KOPT-K1 (cell line): ENCODE measurements around the gene KIF6.
"Not testable (repeated sequence)": the region's sequence is repeated elsewhere in the genome, so short reads cannot be mapped to it uniquely, and the experiment has no call there.

ENCODE experiments used
- H3K27ac ChIP-seq: fragments of 200-600 bp; sonication (generic); 2 replicates; pipeline ENCODE4 v1.5.1; 2016; ENCODE audit warnings: antibody characterized with exemption, mild to moderate bottlenecking, low read depth, low read length; ENCODE audit not compliant: poor library complexity, severe bottlenecking
- H3K36me3 ChIP-seq: fragments of 200-600 bp; sonication (generic); 2 replicates; pipeline ENCODE4 v1.5.1; 2017; ENCODE audit warnings: antibody characterized with exemption, mild to moderate bottlenecking, low read length, moderate library complexity; ENCODE audit not compliant: insufficient read depth
- H3K9me3 ChIP-seq: fragments of 200-600 bp; sonication (generic); 2 replicates; pipeline ENCODE4 v1.5.1; 2017; ENCODE audit warnings: antibody characterized with exemption, low read length, mild to moderate bottlenecking; ENCODE audit not compliant: insufficient read depth, poor library complexity, severe bottlenecking

Gene KIF6

GRCh38 chr6:39746795-39747194, 21.6 kb upstream of the KIF6 start:
- H3K9me3 ChIP-seq = no peaks in the 10 kb centered on the region
- H3K36me3 ChIP-seq = no peaks in the 10 kb centered on the region
- H3K27ac ChIP-seq = no peak overlapping the region

GRCh38 chr6:39733704-39734103, 8.5 kb upstream of the KIF6 start:
- Histone ChIP-seq H3K36me3 (no peaks in the 10 kb centered on the region), H3K9me3 (no peaks in the 10 kb centered on the region), H3K27ac (no peak overlapping the region)

GRCh38 chr6:39731565-39731964, 6.4 kb upstream of the KIF6 start:
- H3K36me3 ChIP-seq = no peaks in the 10 kb centered on the region
- H3K27ac ChIP-seq = no peak overlapping the region
- no peaks in the 10 kb centered on the region for H3K9me3 ChIP-seq

- Histone ChIP-seq H3K27ac (no peak overlapping the region), H3K36me3 (no peaks in the 10 kb centered on the region), H3K9me3 (no peaks in the 10 kb centered on the region)
Measured at GRCh38 chr6:39729945-39730344, 4.7 kb upstream of the KIF6 start.

GRCh38 chr6:39725632-39725997, 407 bp upstream of the KIF6 start:
- no peak overlapping the region for H3K27ac ChIP-seq
- H3K36me3 ChIP-seq = no peaks in the 10 kb centered on the region
- H3K9me3 ChIP-seq = no peaks in the 10 kb centered on the region

GRCh38 chr6:39723350-39723749, 1.9 kb downstream of the KIF6 start:
- H3K27ac ChIP-seq, H3K36me3 ChIP-seq: not testable (repeated sequence)

GRCh38 chr6:39714802-39715201, 10.4 kb downstream of the KIF6 start:
- H3K27ac ChIP-seq = no peak overlapping the region
- H3K36me3 ChIP-seq = no peaks in the 10 kb centered on the region
- no peaks in the 10 kb centered on the region for H3K9me3 ChIP-seq

More at GRCh38 chr6:39723350-39723749, 1.9 kb downstream of the KIF6 start:
- not testable (repeated sequence) for H3K9me3 ChIP-seq

- Histone ChIP-seq H3K36me3 (no peaks in the 10 kb centered on the region), H3K27ac (no peak overlapping the region), H3K9me3 (no peaks in the 10 kb centered on the region)
Measured at GRCh38 chr6:39707962-39708683, 17.1 kb downstream of the KIF6 start.

GRCh38 chr6:39706819-39707335, 18.3 kb downstream of the KIF6 start:
- no peak overlapping the region for H3K27ac ChIP-seq
- no peaks in the 10 kb centered on the region for H3K36me3 ChIP-seq
- H3K9me3 ChIP-seq = no peaks in the 10 kb centered on the region

GRCh38 chr6:39702265-39702664, 22.9 kb downstream of the KIF6 start:
- H3K27ac ChIP-seq = no peak overlapping the region
- no peaks in the 10 kb centered on the region for H3K9me3 ChIP-seq
- H3K36me3 ChIP-seq = no peaks in the 10 kb centered on the region

GRCh38 chr6:39700362-39700761, 24.8 kb downstream of the KIF6 start:
- Histone ChIP-seq H3K27ac (no peak overlapping the region), H3K9me3 (no peaks in the 10 kb centered on the region), H3K36me3 (no peaks in the 10 kb centered on the region)

- H3K27ac ChIP-seq = no peak overlapping the region
- no peaks in the 10 kb centered on the region for H3K9me3 ChIP-seq
- no peaks in the 10 kb centered on the region for H3K36me3 ChIP-seq
Measured at GRCh38 chr6:39698789-39699188, 26.4 kb downstream of the KIF6 start.

GRCh38 chr6:39696986-39697788, 28.0 kb downstream of the KIF6 start:
- H3K27ac ChIP-seq = no peak overlapping the region
- H3K36me3 ChIP-seq = no peaks in the 10 kb centered on the region
- no peaks in the 10 kb centered on the region for H3K9me3 ChIP-seq

GRCh38 chr6:39695447-39695846, 29.8 kb downstream of the KIF6 start:
- no peaks in the 10 kb centered on the region for H3K36me3 ChIP-seq
- H3K9me3 ChIP-seq = no peaks in the 10 kb centered on the region
- no peak overlapping the region for H3K27ac ChIP-seq

- no peaks in the 10 kb centered on the region for H3K36me3 ChIP-seq
- H3K9me3 ChIP-seq = no peaks in the 10 kb centered on the region
- no peak overlapping the region for H3K27ac ChIP-seq
Measured at GRCh38 chr6:39693206-39693605, 32.0 kb downstream of the KIF6 start.

- Histone ChIP-seq H3K9me3 (no peaks in the 10 kb centered on the region), H3K36me3 (no peaks in the 10 kb centered on the region), H3K27ac (no peak overlapping the region)
Measured at GRCh38 chr6:39688494-39688893, 36.7 kb downstream of the KIF6 start.
